Stimulated activated CD4-positive, alpha-beta T cell treated with anti-CD3 and anti-CD28 coated beads, TNF-alpha, amount 100 ng/mL, for 1 hour (primary cell): ENCODE measurements around the gene EME2.

ENCODE experiments used
- DNase-seq, 3 donors: peaks; one replicate each; pipeline ENCODE4 v3.0.0-alpha.2; 2020; ENCODE audit warnings: low read depth in 3 of 3, low spot score in 1 of 3

EME2 gene

DNA sequence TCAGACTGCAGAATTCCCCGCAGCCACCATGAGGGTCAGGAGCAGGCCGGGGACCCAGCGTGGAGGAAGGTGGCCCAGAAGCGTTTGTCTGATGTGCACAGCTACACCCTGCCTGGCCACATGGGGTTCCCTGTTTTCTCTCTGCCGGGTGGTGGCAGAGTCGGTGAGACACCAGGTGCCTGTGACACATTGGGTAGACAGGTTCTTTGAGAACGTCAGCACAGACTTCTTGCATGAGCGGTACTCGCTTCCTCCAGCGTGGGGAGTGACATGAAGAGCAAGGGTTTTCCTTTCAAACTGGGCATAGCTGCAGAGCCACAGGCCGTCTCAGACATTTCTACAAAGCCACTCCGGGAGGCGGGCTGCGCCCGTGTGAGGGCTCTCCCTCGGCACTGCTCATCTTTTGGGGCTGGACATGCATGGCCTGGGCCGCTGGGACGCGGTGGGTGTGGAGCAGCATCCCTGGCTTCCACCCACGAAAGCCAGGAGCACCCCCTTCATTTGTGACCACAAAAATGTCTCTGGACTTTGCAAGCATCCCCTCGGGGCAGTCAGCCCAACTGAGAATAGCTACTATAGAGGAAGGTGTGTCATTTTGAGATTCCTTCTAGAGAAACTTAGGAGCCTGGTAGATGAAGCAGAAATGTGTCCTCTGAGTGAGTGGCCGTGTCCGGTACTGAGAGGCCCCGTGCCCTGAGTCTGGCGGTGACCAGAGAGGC lies 27.3 kb upstream of the EME2 start:
- DNase-seq = no peak

DNA sequence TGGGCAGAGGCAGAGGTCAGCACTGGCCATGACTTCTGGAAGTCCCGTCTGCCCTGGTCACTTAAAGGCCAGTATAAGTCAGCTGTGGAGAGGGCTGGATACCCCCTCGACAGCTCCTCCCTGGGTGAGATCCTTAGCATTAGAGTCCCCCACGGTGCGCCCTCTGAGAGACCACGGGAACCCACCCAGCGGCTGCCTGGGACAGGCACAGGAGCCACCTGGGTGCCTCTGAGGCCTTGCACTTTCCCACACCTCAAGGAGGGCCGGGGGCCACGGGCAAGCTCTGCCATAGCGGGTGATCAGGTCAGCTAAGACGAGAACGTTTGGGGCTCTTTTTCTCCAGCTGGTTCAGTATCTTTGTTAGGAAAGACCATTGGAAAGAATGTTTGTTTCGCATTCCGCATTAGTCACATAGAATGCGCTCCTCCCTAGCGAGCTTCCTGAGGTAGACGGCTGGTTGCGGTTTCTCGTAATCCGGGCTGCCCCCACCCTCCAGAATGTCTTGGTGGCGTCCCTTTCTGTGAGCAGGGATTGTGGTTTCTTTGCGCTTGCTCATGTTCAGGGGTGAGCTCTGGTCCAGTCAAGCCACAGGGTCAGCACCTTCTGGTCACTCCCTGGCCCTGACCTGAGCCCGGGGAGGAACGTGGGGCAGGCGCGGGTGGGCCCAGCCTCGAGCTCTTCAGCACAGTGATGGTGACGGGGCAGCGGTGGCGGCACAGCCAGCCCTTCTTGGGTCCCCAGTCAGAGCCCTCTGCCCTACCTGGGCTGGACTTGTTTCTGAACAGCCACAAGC lies 26.5 kb upstream of the EME2 start:
- DNase-seq = no peak

DNA sequence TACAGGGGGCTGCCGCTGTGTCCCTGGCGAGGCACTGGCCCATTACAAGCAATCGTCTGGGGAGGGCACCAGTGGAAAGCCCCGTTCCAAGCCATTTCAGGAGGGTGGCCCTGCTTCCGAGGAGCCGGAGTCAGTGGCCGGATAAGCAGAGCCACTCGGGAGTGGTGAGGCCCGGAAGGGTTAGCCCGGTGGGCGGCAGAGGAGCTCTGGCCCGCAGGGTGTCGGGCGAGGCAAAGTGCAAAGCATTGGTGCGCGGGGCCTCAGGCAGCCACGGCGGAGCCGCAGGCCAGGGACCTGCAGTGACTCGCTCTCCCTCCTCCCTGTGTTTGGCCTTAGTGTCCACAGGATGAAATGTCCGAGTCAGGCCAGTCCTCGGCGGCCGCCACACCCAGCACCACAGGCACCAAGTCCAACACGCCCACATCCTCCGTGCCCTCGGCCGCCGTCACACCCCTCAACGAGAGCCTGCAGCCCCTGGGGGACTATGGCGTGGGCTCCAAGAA lies 25.9 kb upstream of the EME2 start:
- no peak for DNase-seq

DNA sequence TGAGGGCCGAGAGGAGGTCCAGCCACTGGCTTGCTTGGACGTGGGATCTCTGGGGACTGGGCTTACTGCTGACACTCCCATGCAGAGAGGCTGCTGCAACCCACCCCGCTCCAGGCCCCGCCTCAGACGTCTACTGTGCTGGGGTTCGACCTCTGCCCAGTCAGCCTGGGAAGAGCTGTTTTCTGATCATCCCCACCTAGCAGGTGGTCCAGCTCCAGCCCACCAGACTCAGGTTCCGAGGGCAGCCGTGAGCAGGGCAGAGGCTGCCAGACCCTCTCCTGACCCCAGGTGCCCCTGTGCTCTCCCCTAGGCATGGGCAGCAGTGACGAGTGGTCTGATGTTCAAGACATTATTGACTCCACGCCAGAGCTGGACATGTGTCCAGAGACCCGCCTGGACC lies 24.7 kb upstream of the EME2 start:
- no peak for DNase-seq

DNA sequence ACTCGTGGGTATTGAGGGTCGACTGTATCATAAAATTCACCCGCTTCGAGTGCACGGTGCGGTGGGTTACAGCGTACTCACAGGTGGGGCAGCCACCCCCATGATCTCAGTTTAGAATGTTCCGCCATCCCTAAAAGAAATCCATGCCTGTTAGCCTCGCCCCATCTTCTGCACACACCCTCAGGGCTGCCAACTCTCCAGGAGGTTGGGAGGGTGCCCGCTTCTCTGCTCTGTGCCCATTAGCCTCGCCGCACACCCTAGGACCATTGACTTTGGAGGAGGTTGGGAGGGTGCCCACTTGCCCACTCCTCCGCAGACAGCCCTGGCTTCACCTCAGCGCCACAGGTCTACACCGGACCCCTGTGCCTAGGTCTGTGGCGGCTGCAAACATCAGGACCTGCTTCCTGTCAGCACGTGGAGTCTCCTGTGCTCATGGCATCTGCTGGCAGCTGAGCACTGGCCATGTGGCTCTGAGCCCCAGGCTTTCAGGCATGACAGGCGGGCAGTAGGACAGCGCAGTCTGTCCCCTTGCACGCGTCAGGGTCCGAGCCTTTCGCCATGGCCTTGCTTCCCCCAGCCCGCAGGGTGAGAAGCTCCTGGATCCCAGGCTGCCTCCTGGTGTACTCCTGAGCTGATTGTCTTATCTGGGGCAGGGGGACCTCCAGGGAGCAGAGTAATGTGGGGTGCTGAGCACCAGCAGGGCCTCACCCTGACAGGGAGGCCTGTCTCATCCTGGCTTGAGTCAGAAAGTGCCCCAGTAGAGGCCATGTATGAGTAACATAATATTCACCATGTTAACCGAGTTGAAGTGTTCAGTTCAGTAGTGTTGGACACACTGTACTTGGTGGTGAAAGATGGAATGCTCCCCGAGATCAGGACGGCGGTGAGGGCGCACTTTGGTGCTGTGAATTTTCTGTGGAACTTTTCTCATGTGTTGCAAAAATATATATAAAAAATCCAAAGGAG lies 23.2 kb upstream of the EME2 start:
- DNase-seq = no peak

DNA sequence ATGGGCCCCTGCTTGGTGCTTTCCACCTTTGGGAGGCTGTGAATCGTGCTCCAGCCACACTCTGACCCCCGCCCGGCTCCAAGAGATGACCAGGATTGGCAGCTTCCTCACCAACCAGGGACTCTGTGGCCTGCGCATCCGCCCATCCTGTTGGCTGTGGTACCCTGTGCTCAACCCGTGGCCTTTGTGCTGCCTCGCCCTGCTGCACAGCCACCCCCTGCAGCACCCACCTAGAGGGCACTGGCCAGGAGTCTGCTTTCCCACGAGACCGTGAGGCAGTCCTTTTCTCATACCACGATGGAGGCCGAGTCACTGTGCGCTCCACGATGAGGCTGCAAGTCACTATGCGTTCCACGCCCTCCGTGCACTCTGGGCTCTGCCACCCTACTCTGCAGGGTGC lies 20.7 kb upstream of the EME2 start:
- no peak for DNase-seq

DNA sequence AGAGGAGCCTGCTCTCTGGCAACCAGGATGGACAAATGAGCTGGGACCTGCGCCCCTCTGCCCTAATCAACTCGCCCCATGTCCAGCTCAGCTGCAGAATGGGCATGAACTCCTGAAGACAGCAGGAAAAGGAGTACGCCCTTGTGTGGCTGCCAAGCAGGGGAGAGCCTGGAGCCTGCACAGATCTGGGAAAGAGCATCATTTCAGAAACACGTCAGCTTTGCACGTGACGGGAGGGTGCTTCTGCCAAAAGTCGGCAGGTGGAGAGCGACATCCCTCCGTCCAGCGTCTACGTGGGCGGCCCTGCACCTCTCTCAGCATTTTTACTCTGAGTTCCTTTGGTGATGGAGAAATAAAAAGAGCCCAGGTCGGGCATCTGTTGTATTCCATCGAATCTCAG lies 19.8 kb upstream of the EME2 start:
- no peak for DNase-seq

DNA sequence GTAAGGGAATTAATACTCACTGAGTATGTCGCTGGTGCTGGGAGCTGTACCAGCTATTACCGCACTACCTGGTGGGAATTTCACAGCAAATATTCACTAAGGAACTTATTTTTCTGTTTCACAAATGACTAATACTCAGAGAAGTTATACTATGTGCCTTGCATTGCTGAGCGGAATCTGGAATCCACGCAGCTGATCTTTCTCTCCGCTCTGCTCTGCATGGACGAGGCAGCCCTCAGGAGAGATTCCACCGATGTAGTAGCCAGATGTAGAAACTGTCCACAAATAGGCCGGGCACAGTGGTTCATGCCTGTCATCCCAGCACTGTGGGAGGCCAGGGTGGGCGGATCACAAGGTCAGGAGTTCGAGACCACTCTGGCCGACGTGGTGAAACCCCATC lies 18.4 kb upstream of the EME2 start:
- no peak for DNase-seq

DNA sequence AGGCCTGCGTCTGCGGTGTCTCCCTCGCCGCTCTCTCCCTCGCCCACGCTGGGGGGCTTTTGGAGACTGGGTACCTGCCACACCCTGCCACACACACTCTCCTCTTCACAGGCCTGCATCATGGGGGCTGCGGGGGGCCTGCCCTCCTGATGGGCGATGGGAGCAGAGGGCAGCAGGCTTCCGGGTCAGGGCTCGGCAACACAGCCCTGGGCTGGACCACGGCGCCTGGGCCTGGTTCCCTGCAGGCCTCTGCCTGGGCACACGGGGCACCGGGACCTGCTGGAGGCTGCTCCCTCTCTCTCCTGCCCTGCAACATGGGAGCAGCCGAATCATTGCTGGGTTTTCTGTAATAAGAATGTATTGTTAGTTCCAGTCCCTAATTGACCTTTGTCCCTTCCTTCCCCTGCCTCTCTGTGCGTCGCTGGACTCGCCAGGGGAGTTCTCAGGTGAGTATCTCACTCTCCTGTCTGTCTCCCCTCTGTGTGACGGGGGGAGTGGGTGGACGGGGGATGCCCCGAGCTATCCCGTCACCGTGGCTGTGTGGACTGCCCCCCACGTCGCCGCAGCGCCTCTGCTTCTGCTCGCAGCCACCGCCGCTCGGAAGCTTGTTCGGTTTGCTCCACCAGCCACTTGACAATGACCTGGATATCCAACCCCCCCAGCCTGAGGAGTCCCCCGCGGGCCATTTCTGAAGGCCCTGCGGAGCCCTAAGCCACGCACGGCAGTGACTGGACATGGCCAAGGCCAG lies 14.7 kb upstream of the EME2 start:
- no peak for DNase-seq

DNA sequence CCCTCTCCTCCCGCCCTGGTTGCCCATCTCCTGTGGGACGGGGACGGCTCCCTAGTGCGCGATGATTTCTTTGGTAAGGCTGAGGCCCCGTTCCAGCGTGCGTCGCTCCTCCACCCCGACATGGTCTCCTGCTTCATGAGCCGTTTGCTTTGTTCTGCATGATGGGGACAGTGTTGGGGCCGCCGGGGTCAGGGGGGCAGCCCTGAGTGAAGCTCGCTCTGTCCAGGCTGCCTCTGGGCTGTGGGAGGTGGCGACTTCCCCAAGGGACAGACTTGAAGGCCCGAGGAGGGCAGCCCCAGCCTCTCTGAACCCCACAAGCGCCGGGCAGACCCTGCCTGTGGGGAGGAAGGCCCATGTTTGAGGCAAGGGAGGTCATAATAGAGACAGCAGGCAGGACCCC lies 13.7 kb upstream of the EME2 start:
- no peak for DNase-seq

DNA sequence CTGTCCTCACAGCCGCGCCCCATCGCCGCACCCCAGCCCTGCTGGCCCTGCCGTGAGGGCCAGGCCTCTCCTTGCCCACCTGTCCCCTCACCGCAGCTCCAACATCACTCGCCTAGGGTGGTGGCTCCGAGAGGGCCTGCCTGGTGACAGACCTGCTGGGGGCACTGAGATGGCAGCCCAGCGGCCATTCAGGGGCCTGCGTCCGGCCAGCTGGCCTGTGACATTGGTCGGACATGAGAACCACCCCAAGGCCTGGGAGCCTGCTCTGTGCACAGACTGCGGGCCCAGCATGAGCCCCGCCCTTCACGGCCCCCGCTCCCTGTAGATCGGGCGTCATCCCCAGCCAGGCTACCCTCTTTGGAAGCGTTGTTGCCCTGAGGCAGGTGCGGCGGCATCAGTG lies 13.1 kb upstream of the EME2 start:
- no peak for DNase-seq

DNA sequence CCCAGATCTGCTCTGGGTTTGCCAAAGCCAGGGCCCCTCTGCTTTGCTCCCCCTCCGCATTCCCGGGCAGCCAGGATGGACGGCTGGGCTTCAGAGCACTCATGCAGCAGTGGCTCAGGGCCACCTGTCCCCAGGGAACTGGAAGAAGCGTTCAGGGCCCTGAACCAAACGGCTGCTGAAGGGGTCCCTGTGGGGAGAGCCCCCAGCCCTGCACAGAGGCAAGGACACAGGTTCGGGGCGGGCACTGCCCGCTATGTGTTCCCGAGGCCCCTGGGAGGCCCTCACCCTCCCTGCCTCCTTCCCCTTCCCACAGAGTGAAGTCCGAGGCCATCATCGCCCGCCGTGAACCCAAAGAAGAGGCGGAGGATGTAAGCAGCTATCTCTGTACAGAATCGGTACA lies 11.7 kb upstream of the EME2 start:
- no peak for DNase-seq

DNA sequence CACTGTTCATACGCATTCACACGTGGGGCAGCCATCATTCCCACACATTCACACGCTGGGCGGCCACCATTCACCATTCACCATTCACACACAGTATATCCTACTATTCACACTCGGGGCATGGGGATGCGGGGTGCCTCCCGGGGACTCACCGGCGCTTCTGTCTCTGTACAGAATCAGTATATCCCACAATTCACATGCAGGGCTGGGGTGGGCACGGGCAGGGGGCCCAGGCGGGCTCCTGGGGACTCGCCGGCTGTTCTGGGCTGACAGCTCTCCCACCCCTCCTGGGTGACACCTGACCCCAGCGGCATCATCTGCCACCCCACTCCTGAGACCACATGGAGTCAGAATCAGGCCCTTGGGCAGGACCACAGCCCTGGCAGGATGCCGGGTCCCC lies 10.9 kb upstream of the EME2 start:
- no peak for DNase-seq

DNA sequence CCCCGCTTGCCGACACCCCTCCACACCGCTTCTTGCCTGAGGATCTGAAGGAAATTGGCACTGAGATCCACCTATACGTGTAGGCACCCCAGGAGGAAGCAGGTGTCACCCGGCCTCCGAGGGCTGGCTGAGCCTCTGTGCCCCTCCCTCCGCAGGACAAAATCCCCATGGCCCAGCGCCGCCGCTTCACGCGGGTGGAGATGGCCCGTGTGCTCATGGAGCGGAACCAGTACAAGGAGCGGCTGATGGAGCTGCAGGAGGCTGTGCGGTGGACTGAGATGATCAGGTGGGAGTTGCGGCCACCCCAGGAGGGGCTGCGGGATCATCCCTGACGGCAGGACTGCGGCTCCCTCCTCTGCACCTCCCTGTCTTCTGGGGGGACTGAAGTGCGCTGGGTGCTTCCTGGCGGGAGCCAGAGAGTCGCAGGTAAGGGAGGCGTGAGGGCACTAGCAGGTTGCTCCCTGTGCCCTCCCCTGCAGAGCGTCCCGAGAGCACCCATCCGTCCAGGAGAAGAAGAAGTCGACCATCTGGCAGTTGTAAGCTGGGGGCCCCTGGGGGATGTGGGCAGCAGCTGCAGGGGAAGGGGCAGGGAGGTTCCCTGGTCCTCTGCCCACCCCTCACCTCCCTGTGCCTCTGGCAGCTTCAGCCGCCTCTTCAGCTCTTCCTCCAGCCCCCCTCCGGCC lies 10.3 kb upstream of the EME2 start:
- no peak for DNase-seq

DNA sequence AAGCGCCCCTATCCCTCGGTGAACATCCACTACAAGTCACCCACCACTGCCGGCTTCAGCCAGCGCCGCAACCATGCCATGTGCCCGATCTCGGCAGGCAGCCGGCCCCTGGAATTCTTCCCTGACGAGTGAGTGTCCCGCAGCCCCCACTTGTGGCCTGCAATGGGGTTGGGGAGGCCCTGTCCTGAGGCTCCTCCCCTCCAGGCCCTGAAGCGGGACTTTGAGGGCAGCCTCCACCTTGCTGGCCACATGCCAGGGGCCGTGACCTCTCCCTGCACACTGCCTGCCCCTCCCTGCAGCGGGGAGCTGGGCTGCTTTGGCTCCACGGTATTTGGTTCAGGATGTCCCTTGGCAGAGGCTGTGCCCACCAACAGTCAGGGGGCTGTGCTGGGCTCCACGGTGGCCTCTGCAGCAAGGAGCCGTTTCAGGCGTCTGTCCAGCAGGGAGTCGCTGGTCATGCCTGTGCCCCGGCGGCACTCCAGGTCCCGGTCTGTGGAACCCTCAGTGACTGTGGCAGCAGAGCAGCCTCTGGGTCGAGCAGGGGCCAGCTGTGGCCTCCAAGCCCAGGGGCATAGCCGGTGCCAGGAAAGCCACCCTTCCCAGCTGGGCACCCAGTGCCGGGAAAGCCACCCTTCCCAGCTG lies 9.6 kb upstream of the EME2 start:
- DNase-seq = no peak

DNA sequence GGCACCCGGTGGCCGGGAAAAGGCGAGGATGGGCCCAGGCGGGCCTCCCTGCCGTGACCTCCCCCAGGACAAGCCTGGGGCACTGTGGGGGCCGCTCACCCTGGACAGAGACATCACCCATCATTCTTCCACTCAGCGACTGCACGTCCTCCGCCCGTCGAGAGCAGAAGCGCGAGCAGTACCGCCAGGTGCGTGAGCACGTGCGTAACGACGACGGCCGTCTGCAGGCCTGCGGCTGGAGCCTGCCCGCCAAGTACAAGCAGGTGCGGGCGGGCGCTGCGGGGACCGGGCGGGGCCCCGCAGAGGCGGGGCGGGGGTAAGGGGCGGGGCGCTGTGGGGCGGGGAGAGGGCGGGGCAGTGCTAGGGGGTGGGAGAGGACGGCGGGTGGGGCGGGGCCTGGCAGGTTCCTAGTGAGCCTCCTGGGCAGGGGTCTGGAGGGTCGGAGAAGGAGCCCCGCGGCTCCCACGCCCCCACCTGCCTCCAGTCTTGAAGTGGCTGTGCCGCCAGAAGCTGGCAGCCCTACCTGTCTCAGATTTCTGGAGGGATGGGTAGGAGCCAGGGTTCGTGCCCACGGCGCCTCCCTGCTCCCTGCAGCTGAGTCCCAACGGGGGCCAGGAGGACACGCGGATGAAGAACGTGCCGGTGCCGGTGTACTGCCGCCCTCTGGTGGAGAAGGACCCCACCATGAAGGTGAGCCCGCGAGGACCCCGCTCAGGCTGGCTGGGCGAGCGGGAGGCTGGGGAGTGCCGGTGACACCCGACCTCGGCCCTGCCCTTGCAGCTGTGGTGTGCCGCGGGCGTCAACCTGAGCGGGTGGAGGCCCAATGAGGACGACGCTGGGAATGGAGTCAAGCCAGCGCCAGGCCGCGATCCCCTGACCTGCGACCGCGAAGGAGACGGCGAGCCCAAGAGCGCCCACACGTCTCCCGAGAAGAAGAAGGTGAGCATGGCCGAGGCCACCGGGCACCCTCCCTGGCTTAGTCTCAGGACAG lies 8.8 kb upstream of the EME2 start:
- no peak for DNase-seq

DNA sequence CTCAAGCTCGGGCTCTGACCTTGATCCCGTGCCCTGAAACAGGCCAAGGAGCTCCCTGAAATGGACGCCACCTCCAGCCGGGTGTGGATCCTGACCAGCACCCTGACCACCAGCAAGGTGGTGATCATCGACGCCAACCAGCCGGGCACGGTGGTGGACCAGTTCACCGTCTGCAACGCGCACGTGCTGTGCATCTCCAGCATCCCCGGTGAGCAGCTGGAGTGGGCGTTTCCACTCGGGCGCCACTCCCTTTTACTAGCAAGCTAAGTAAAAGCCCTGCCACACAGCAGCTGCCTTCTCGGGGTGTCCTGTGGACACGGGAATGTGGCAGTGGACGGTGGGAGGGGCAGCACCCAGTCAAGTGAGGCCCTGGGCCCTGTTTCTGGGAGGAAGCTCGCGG lies 7.6 kb upstream of the EME2 start:
- no peak for DNase-seq

DNA sequence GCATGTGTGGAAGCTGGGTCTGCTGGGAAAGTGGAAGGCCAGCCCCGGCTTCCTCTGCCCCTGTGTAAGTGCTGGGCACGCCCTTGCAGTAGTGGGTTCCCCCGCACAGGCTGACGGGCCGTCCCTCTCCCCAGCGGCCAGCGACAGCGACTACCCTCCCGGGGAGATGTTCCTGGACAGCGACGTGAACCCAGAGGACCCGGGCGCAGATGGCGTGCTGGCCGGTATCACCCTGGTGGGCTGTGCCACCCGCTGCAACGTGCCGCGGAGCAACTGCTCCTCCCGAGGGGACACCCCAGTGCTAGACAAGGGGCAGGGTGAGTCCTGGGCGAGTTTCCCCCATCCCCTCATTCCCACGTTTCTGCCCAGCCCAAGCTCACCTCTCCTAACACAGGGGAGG lies 6.8 kb upstream of the EME2 start:
- DNase-seq = no peak

DNA sequence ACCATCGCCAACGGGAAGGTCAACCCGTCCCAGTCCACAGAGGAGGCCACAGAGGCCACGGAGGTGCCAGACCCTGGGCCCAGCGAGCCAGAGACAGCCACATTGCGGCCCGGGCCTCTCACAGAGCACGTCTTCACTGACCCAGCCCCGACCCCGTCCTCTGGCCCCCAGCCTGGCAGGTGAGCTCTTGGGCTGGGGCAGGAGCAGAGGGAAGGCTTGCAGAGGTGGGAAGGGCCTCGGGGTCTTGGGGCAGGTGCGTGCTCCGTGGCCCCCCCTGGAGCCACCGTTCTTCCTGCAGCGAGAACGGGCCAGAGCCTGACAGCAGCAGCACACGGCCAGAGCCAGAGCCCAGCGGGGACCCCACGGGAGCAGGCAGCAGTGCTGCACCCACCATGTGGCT lies 6.4 kb upstream of the EME2 start:
- no peak for DNase-seq
